HepG2 (cell line): ENCODE results near the gene PPP1R13B. TPM values are rescaled to one million over a fixed set of nuclear protein-coding genes. Genes with fewer than 3 reads are reported as not detected.
A peak's percentile ranks its signal among the peaks of the same experiment; 100 is the strongest.

Experiments used
- ATF7-NPFF ChIP-seq: sonication (generic); formaldehyde crosslinking; IDR thresholded peaks from 2 replicates; pipeline ENCODE4 v1.8.1; 2023; ENCODE audit warnings: mild to moderate bottlenecking, low read depth, missing genetic modification reagents, moderate library complexity
- CHD4 ChIP-seq: fragments of 200-600 bp; sonication (generic); IDR thresholded peaks from 2 replicates; pipeline ENCODE4 v1.7.0; 2017; ENCODE audit warnings: mild to moderate bottlenecking, low read length, borderline replicate concordance
- DBP ChIP-seq: sonication (generic); formaldehyde crosslinking; IDR thresholded peaks from 2 replicates; pipeline ENCODE4 v1.4.0; 2020; ENCODE audit warnings: missing genetic modification reagents; ENCODE audit errors: not compliant biosample characterization
- EZH2 ChIP-seq: conservative IDR thresholded peaks from 2 replicates; pipeline ENCODE4 v1.6.1; 2012; ENCODE audit warnings: mild to moderate bottlenecking, low read depth, low read length, moderate library complexity
- MAZ ChIP-seq, 2 experiments: sonication (generic) in 1 of 2; formaldehyde crosslinking in 1 of 2; IDR thresholded peaks; 2 replicates each; pipeline versions ENCODE4 v1.5.0 to v1.6.1; 2012 to 2020; ENCODE audit warnings: low read depth in 2 of 2, mild to moderate bottlenecking in 2 of 2, borderline replicate concordance in 1 of 2, improper control_type of control experiment in 1 of 2, low read length in 1 of 2, missing genetic modification reagents in 1 of 2, moderate library complexity in 1 of 2
- MTF1 ChIP-seq: sonication (generic); formaldehyde crosslinking; IDR thresholded peaks from 2 replicates; pipeline ENCODE4 v1.5.0; 2020; ENCODE audit warnings: missing genetic modification reagents
- RBFOX2 ChIP-seq: fragments of 200-400 bp; formaldehyde crosslinking; IDR thresholded peaks from 2 replicates; pipeline ENCODE4 v1.6.1; 2017; ENCODE audit warnings: low read depth, mild to moderate bottlenecking, low read length
- RFXANK ChIP-seq: IDR thresholded peaks from 2 replicates; pipeline ENCODE4 v1.6.1; 2016
- RORA ChIP-seq: sonication (generic); formaldehyde crosslinking; IDR thresholded peaks from 2 replicates; pipeline ENCODE4 v1.5.0; 2020; ENCODE audit warnings: mild to moderate bottlenecking, missing genetic modification reagents, moderate library complexity
- SIN3A ChIP-seq: IDR thresholded peaks from 2 replicates; pipeline ENCODE4 v1.6.1; 2011; ENCODE audit warnings: low read depth, mild to moderate bottlenecking, control low read depth, low read length, borderline replicate concordance
- SRF ChIP-seq: IDR thresholded peaks from 2 replicates; pipeline ENCODE4 v1.6.1; 2011; ENCODE audit warnings: mild to moderate bottlenecking, low read depth, low read length, moderate library complexity
- SUZ12 ChIP-seq: fragments of 150-350 bp; IDR thresholded peaks from 2 replicates; pipeline ENCODE4 v1.6.1; 2014; ENCODE audit warnings: low read depth, low read length
- TP53 ChIP-seq: sonication (generic); formaldehyde crosslinking; conservative IDR thresholded peaks from 2 replicates; pipeline ENCODE4 v1.4.0; 2020; ENCODE audit warnings: missing genetic modification reagents
- ZFP1 ChIP-seq: IDR thresholded peaks from 2 replicates; pipeline ENCODE4 v1.6.1; 2016
- ZFP37 ChIP-seq: sonication (generic); formaldehyde crosslinking; IDR thresholded peaks from 2 replicates; pipeline ENCODE4 v1.4.0; 2020; ENCODE audit warnings: missing genetic modification reagents, borderline replicate concordance
- ZNF225 ChIP-seq: sonication (generic); formaldehyde crosslinking; IDR thresholded peaks from 2 replicates; pipeline ENCODE4 v1.4.0; 2020; ENCODE audit warnings: mild to moderate bottlenecking, missing genetic modification reagents
- ZNF282 ChIP-seq: fragments of 450-650 bp; IDR thresholded peaks from 2 replicates; pipeline ENCODE4 v1.6.1; 2018; ENCODE audit not compliant: partially characterized antibody
- ZNF331 ChIP-seq: sonication (generic); formaldehyde crosslinking; IDR thresholded peaks from 2 replicates; pipeline ENCODE4 v1.4.0; 2020; ENCODE audit warnings: missing genetic modification reagents
- ZNF383 ChIP-seq: sonication (generic); formaldehyde crosslinking; IDR thresholded peaks from 2 replicates; pipeline ENCODE4 v1.4.0; 2020; ENCODE audit warnings: missing genetic modification reagents, mild to moderate bottlenecking, borderline replicate concordance
- ZNF441 ChIP-seq: sonication (generic); formaldehyde crosslinking; IDR thresholded peaks from 2 replicates; pipeline ENCODE4 v1.7.0; 2021; ENCODE audit warnings: missing genetic modification reagents, borderline replicate concordance
- ZNF451 ChIP-seq: sonication (generic); formaldehyde crosslinking; IDR thresholded peaks from 2 replicates; pipeline ENCODE4 v1.5.0; 2020; ENCODE audit warnings: mild to moderate bottlenecking, missing genetic modification reagents
- ZNF615 ChIP-seq: sonication (generic); formaldehyde crosslinking; IDR thresholded peaks from 2 replicates; pipeline ENCODE4 v1.5.0; 2020; ENCODE audit warnings: mild to moderate bottlenecking, missing genetic modification reagents, borderline replicate concordance
- ZNF619 ChIP-seq: sonication (generic); formaldehyde crosslinking; IDR thresholded peaks from 2 replicates; pipeline ENCODE4 v1.4.0; 2020; ENCODE audit warnings: mild to moderate bottlenecking, missing genetic modification reagents
- ZNF709 ChIP-seq: sonication (generic); formaldehyde crosslinking; IDR thresholded peaks from 2 replicates; pipeline ENCODE4 v1.5.0; 2020; ENCODE audit warnings: mild to moderate bottlenecking, missing genetic modification reagents
- ZNF737 ChIP-seq: sonication (generic); formaldehyde crosslinking; IDR thresholded peaks from 2 replicates; pipeline ENCODE4 v1.5.0; 2020; ENCODE audit warnings: missing genetic modification reagents, mild to moderate bottlenecking, borderline replicate concordance
- polyA plus RNA-seq, 8 experiments: library from polyadenylated mRNA; depleted of rRNA in 3 of 8; stranded (reverse) in 7 of 8; unstranded in 1 of 8; fragments of >200 nt; fragmentation: Illumina TruSeq in 4 of 8; extraction: Trizol in 4 of 8; gene quantifications; 2 replicates each; pipeline versions ENCODE4 v1.2.1 to v1.2.3, GENCODE V29; 2011 to 2016; ENCODE audit warnings: low read depth in 4 of 8, missing spikeins in 1 of 8, mixed read lengths in 1 of 8; ENCODE audit not compliant: insufficient read depth in 1 of 8
- total RNA-seq, 5 experiments: library from RNA; depleted of rRNA; stranded (reverse); fragments of >200 nt; fragmentation: Illumina TruSeq; extraction: Trizol; gene quantifications; 2 replicates each; pipeline ENCODE4 v1.2.3, GENCODE V29; 2016; ENCODE audit warnings: low read depth in 1 of 5
- TF ChIP-seq, protein P1 (sequence below): sonication (generic); formaldehyde crosslinking; IDR thresholded peaks from 2 replicates; pipeline ENCODE4 v1.4.0; 2020; ENCODE audit warnings: mild to moderate bottlenecking, missing genetic modification reagents
- TF ChIP-seq, protein P2 (sequence below): sonication (generic); formaldehyde crosslinking; IDR thresholded peaks from 2 replicates; pipeline ENCODE4 v1.5.0; 2020; ENCODE audit warnings: mild to moderate bottlenecking, low read depth, missing genetic modification reagents, borderline replicate concordance
- TF ChIP-seq, protein P3 (sequence below): sonication (generic); formaldehyde crosslinking; IDR thresholded peaks from 2 replicates; pipeline ENCODE4 v1.4.0; 2020; ENCODE audit warnings: missing genetic modification reagents

Gene PPP1R13B
- total and polyA plus RNA-seq, 2 of the 13 experiments (the other 11 are each of a cell fraction or from before 2014, with no cell fraction given): 4.6 to 9.4 TPM

DNA sequence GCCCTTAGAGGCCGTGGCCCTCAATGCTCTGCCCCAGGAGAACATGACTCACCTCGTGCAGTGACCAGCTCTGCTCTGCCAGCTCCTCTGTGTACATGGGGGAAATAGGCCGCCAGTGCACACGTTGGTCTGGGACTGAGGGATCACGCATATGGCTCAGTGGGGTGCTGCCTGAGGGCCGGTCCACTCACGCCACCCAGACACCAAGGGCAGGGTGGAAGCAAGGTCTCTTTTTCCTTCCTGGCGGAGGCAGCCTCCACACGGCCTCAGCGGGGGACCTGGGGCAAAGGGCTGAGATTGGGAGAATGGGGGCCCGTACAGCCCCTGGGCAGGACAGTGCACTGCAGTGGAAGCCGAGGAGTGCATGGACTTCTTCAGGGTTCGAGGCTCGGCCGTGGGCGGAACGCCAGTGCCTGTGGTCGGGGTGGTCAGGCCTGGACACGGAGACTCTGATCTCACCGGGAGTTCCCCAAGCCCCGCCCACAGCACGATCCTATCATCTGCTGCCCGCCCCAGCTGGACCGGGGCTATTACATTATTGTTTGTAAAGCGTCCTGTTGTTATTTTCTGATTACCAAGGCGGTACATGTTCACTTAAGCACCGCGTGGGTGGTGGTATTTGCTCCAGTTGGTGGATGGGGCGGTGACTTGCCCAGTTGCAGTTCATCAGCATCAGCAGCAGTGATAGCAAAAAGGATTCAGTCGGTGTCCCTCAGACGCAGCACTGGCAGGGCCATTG lies 42.1 kb upstream of the PPP1R13B start (continued):
- TF ChIP-seq DBP (no peak), ZNF451 (CRISPR knock-in tag) (peak; percentile 44; the same call in 1 of the 2 replicates), RBFOX2 (peak; percentile 66; the same call in 1 of the 2 replicates), ZFP37 (CRISPR knock-in tag) (peak; percentile 82), MTF1 (CRISPR knock-in tag) (no peak), ZNF709 (CRISPR knock-in tag) (no peak), RORA (CRISPR knock-in tag) (no peak), ZNF225 (CRISPR knock-in tag) (no peak), ZNF441 (CRISPR knock-in tag) (peak; percentile 57; the same call in 1 of the 2 replicates), ZNF615 (no peak), TP53 (CRISPR knock-in tag) (no peak), CHD4 (no peak), ATF7-NPFF (CRISPR knock-in tag) (no peak), RFXANK (CRISPR knock-in tag) (no peak), SIN3A (peak; percentile 38; the same call in 1 of the 2 replicates), ZFP1 (CRISPR knock-in tag) (no peak), ZNF737 (no peak), MAZ (IDR thresholded peaks at IDR 0.05; ENCODE audit: borderline replicate concordance, low read depth, low read length) (no peak), MAZ (CRISPR knock-in tag; IDR thresholded peaks at IDR 0.05; ENCODE audit: low read depth) (peak; percentile 34; the same call in 1 of the 2 replicates), ZNF331 (no peak), ZNF383 (0 out of 2 replicates have a peak, but pooled peaks have one; percentile 40), SUZ12 (no peak), EZH2 (no peak), ZNF619 (no peak), ZNF282 (no peak), SRF (no peak)
- TF ChIP-seq, protein P1, sequence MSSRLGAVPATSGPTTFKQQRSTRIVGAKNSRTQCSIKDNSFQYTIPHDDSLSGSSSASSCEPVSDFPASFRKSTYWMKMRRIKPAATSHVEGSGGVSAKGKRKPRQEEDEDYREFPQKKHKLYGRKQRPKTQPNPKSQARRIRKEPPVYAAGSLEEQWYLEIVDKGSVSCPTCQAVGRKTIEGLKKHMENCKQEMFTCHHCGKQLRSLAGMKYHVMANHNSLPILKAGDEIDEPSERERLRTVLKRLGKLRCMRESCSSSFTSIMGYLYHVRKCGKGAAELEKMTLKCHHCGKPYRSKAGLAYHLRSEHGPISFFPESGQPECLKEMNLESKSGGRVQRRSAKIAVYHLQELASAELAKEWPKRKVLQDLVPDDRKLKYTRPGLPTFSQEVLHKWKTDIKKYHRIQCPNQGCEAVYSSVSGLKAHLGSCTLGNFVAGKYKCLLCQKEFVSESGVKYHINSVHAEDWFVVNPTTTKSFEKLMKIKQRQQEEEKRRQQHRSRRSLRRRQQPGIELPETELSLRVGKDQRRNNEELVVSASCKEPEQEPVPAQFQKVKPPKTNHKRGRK (CRISPR knock-in tag): no peak
- TF ChIP-seq, protein P2, sequence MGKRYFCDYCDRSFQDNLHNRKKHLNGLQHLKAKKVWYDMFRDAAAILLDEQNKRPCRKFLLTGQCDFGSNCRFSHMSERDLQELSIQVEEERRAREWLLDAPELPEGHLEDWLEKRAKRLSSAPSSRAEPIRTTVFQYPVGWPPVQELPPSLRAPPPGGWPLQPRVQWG (CRISPR knock-in tag): no peak
- TF ChIP-seq, protein P3, sequence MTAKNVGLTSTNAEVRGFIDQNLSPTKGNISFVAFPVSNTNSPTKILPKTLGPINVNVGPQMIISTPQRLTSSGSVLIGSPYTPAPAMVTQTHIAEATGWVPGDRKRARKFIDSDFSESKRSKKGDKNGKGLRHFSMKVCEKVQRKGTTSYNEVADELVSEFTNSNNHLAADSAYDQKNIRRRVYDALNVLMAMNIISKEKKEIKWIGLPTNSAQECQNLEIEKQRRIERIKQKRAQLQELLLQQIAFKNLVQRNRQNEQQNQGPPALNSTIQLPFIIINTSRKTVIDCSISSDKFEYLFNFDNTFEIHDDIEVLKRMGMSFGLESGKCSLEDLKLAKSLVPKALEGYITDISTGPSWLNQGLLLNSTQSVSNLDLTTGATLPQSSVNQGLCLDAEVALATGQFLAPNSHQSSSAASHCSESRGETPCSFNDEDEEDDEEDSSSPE (CRISPR knock-in tag): 0 out of 2 replicates have a peak, but pooled peaks have one; percentile 20
